HG02642 (cell line): ENCODE measurements around the gene GSDMA.

Experiments used
- ATAC-seq: cut with Tn5 transposase; IDR thresholded peaks from one replicate; pipeline ENCODE4 v1.9.1; 2021; ENCODE audit warnings: mild to moderate bottlenecking; ENCODE audit not compliant: unreplicated experiment, poor library complexity

GSDMA gene

DNA sequence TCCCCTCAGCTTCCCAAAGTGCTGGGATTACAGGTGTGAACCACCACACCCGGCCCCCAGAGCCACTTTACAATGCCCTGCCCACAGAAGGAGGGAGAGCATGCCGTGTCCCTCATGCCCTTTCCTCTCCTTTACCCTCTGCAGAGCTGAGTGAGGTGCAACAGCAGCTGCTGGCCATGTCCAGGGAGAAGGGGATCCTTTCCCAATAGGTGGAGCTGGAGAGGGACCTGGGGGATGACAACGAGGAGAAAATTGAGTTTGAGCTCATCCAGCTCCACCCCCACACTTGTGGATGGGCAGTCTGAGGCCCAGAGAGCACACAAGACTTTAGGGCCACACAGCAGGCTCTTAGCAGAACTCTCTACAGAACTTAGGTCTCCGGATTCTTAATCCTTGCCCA, 7.9 kb upstream of the GSDMA start:
- ATAC-seq, result no peak

DNA sequence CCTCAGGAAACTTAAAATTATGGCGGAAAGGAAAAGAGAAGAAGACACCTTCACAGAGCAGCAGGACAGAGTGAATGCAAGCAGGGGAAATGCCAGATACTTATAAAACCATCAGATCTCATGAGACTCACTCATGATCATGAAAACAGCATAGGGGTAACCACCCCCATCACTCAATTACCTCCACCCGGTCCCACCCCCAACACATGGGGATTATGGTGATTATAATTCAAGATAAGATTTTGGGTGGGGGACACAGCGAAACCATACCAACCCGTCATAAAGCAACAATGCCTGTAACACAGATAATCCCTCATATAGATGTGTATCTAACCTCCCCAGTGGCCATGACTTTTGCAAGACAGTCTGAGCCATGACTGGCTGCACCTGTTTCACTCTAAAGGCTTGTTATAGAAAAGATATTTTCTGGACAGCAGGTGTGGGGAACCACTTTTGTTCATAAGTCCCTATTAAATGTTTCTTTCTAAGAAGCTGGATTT, 7.0 kb upstream of the GSDMA start:
- ATAC-seq, result no peak

DNA sequence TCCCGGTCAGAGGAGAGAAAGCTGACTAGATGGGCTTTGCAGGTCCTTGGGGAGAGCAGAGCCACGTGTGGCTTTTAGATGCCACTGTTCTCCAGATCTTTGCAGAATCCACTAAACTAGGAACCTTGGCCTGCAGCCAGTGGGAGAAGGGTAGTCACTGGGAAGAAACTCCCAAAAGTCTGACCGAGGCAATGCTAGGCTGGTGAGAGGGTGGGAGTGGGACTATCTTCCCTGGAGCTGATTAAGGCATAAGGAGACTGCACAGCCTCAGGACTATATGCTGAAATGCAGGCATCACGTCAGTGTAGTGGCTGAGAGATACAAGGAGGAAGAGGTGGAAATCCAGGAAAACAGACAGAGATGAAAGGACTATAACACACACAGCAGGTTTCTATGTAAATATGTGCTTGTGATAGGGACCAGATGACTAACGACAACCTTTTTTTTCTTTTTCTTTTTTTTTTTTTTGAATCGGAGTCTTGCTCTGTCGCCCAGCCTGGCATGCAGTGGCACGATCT, 2.2 kb upstream of the GSDMA start:
- no peak for ATAC-seq

DNA sequence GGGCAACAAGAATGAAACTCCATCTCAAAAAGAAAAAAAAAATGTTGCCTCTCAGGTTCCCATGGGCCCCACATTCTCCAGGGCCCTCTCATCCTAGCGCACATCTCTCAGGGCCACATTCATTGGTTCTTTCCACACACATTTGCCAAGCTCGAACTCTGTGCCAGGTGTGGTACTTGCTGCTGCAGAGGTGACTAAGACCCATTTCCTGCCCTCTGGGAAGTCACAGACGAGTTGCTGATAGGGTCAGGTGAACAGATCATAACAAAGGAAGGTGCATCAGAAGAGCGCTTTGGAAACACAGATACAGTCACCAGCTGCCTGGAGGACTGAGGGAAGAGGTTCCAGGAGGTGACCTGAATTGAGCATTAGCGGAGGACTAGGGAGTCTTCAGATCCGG, 1.0 kb downstream of the GSDMA start:
- ATAC-seq, result no peak

DNA sequence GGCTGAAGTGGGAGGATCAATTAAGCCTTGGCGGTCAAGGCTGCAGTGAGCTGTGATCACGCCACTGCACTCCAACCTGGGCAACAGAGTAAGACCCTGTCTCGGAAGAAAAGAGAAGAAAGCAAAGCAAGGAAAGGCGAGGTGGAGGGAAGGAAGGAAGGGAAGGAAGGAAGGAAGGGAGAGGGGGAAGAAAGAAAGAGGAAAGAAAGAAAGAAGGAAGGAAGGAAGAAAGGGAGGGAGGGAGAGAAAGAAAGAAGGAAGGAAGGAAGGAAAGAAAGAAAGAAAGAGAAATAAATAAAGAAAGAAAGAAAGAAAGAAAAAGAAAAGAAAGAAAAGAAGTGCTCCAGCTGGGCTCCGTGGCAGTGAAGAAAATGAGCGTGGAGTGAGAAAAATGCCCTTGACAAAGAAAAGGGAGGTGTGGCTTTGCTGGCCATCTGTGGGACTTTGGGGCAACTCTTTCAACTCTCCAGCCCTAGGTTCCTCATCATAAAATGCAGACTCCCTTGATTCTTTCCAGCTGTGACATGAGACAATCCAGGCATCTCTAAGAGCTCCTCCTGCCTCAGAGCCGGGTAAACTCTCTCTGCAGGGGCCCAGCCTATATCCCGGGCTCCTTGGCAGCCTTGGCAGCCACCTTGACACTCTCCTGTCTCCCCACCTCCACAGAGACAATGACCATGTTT, 2.4 kb downstream of the GSDMA start:
- no peak for ATAC-seq

DNA sequence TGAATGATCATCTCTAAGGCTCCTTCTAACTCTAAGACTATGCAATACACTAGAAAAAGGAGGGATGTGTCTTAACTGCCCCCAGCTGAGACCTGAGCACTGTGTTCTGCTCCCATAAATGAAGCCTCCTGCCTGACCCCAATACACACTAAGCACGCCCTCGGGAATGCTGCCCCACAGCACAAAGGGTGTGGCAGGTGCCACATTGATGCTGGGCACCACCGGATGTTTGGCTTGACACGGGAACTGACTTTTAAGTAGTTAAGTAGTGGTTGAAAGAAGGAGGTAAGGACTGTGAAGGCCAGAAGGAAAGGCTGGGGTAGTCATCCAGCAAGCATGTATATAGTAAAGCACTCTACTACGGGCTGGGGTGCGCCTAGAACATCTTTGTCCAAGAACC, 4.0 kb downstream of the GSDMA start:
- ATAC-seq, result no peak

DNA sequence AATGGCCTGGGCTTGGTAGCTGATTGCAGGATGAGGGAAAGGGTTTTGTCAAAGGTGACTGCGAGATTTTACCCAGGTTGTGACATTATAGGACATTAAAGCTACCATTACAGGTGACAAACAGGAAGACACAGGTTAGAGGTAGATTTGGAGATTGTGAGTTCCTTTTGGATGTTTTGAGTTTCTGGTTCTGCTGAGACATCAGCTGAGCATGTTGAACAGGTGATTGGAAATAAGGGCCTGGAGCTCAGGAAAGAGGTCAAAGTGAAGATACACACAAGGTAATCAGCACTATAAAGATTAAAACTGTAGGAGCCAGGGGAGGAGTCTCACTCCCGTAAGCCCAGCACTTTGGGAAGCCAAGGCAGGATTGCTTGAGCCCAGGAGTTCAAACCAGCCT, 6.0 kb downstream of the GSDMA start:
- ATAC-seq, result no peak

DNA sequence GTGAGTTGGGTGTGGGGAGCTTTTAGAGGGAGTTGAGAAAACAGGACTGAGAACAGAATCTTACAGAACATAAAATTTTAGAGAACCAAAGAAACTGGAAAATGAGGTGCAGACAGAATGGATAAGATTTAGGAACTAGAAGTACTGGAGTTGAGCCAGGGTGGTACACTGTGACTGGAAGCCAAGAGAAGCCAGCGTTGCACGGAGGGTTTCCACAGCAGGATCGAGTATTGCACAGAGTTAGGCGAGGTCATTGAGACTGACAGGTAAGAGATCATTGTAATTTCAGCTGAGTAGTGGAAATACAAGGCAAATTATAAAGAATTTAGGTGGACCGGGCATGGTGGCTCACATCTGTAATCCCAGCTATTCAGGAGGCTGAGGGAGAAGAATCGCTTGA, 6.6 kb downstream of the GSDMA start:
- ATAC-seq, result no peak

DNA sequence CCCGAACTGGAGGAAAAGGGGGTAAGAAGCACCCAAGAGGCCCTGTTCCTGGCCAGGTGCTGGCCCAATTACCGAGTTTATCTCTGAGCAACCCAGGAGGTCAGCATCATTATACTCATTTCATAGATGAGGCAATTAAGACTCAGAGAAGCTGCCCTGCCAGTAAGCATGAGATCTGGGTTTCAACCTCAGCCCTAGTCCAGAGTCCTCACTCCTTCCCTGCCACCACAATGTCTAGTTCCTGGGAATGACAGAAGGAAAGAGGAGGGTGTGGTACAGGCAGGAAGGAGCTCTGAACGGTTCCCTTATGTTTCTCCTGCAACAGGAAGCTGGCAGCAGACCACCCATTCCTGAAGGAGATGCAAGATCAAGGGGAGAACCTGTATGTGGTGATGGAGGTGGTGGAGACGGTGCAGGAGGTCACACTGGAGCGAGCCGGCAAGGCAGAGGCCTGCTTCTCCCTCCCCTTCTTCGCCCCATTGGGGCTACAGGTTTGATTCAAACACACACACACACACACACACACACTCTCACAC, 7.4 kb downstream of the GSDMA start:
- ATAC-seq, result no peak

DNA sequence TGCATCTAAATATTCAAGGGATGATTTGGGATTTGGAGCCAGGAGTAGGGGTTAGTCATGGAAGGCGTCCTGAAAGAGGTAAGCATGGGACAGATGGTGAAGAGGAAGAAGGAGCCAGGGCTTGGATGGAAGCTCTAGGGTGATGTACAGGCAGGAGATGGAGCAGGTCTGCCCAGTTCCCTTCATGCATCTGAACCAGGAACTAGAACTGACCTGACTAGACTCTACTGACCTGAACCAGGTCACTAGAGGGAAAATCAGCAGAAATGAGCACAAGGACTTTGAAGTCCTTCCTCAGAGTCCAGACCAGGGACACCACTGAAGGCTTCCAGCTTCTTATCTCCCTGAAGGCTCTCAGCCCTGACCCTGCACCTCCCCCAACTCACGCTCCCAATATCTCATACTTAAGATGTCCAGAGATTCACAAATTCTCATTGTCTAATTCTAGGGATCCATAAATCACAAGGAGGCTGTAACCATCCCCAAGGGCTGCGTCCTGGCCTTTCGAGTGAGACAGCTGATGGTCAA, 8.3 kb downstream of the GSDMA start:
- no peak for ATAC-seq

DNA sequence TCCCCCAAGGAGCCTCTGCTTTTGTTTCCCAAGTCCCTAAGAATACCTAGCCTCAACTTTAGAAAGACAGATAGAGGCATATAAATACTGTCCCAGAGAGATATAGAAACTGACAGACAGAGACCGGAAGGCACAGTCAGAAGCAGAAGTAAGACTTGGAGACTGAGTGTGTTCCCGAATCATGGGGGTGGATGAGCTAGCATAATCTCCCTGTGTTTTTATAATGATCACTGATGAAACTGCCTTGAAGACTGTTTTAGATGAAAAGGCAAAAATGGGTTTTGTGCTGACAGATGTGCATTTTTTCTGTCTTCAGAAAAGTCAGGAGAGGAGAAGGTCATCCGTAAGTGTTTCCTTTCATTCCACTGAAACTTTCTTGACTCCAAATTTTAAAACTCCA, 9.5 kb downstream of the GSDMA start:
- no peak for ATAC-seq

DNA sequence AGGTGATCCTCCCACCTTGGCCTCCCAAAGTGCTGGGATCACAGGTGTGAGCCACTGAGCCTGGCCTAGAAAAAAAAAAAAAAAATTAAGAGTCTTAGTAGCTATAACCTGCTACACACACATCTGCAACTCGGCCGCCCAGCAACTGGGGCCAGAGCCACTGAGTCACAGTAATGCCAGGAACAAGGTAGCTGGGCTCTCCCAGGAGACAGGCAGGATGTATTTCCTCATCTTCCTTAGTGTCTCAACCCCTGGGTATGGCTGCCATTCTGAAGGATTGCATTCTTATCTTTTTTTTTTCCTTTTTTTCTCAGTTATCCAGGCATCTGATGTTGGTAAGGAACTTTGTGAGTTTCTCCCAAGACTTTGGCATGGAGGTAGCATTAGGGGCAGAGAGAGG, 10.7 kb downstream of the GSDMA start:
- ATAC-seq, result no peak

DNA sequence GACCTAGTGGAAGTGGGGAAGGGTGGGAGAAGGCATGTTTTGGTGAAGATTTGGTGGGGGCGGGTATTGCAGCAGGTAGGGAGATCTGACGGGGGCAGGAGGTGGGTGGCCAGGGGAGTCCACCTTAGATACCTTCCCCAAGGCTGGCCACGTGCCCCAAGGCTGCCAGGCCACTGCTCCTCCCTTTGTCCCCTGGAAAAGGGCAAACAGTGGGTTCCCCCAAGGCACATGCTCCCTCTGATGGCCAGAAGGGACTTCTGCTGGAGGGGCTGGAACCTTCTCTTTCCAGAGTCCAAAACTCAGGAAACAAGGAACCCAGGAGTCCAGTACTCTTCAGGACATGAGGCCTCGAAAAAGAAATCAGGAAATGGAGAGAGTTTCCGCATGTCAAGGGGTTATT, 11.6 kb downstream of the GSDMA start:
- no peak for ATAC-seq

DNA sequence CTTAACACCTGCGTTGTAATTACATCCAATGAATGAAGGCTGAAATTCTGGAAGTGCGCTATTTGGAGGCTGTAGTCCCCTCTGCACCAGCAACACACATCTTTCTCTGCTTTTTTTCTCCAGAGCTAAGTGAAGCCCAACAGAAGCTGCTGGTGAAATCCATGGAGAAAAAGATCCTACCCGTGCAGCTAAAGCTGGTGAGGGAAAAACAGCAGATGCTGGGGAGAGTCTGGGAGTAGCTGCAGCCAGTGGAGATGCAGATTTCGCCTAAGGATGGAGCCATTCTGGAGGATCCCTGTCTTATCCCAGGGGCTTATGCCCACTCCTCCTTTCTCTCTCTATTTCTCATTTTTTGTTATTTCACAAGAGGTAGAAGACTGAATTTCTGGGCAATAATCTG, 13.0 kb downstream of the GSDMA start:
- ATAC-seq, result no peak

DNA sequence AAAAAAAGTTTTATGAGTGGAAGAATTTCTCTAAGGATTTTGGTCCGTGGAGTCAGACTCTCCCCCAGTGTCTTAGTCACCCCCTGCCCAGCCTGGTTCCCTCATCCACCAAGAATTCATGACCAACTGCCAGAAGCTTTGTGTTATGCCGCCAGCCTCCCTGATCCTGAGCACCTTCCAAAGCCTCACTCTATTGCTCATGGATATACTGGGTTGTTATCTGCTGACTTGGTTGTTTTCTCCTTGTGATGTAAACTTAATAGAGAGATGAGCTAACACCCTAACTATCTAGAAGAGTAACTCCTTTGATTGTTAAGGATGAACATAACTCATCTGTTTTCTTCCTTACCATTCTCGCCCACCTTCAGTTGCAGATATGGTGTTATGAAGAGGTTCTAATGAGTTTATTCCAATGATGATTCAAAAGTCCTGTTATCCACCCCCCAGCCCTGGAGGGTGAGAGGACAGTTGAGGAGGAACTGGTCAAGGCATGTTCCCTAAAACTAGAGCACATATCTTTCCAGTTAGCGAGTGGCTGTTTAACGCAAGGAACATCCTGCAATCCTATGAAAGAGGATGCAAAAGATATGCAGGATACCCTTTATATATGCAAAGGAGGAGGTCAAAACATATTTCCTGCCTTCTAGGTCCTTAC, 16.3 kb downstream of the GSDMA start:
- ATAC-seq, result no peak

DNA sequence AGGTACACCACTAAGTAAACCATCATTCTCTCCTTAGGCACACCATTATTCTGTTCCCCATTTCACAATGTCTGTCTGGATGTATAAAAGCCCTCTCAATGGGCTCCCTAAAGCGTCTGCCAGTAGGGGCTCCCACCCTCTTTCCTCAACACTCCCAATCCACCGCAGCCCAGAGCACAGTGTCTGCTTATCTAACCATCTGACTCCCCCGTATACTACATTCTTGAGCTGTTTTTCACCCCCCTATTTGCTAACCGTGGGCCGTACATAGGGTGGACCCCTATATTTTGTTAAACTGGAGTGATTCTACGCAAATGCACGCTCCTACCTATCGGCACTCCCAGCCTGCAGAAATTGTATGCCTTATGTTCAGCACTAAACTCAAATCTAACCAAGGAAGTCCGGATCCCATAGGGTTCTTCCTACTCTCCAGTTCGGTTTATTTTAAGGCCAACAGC, 17.1 kb downstream of the GSDMA start:
- peak; percentile 21 for ATAC-seq

DNA sequence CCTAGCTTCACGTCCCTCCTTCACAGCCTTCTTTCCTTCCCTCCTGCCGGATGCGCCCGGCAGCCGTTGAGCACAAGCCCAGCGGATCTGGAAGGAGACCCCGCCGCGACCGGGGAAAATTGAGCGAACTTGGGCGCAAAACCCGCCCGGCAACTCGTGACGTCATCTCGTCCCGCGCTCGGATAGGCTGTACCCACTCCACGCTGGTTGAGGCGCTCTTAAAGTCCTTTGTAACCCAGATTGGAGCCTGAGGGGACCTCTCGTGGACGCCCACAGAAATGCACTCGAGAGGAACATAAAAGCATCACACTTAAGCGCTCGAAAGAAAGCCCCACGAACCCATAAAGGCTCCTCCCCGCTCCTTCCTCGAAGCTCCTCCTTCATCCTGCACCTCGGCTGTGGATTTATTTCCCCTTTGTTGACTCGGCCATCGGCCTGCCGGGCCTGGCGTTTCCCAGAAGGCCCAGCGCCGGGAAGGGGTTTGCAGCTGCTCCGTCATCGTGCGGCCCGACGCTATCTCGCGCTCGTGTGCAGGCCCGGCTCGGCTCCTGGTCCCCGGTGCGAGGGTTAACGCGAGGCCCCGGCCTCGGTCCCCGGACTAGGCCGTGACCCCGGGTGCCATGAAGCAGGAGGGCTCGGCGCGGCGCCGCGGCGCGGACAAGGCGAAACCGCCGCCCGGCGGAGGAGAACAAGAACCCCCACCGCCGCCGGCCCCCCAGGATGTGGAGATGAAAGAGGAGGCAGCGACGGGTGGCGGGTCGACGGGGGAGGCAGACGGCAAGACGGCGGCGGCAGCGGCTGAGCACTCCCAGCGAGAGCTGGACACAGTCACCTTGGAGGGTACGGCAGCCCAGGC, 17.8 kb downstream of the GSDMA start, which contains the start of gene PSMD3:
TSS of gene PSMD3 (plus strand) at position 457 of the 856 bp plus-strand sequence. CDS start at position 621, 164 bp downstream.
- ATAC-seq, result peak; percentile 91

DNA sequence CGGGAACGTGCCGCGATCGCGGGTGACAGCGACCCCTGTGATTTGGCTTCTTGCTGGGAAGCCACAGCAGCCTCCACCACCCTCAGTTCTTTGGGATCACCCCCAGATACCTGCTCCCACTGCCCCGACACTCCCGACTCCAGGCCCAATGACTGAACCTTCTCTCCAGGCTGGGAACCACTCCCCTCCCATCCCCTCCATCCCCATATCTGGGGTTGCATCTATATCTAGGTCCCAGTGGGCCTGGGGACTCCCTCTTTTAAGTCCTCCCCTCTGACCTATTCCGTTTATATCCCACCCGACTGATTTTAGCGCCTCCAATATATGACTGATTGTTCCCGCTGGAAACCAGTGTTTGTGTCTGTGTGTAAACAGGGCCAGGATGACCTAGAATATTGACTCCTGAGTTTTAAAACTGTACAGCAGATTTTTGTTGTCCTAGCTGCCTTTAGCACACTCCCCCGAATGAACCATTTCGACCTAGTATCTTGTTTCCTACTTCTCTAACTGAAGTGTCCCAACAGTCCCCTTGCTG, 18.5 kb downstream of the GSDMA start:
- no peak for ATAC-seq

DNA sequence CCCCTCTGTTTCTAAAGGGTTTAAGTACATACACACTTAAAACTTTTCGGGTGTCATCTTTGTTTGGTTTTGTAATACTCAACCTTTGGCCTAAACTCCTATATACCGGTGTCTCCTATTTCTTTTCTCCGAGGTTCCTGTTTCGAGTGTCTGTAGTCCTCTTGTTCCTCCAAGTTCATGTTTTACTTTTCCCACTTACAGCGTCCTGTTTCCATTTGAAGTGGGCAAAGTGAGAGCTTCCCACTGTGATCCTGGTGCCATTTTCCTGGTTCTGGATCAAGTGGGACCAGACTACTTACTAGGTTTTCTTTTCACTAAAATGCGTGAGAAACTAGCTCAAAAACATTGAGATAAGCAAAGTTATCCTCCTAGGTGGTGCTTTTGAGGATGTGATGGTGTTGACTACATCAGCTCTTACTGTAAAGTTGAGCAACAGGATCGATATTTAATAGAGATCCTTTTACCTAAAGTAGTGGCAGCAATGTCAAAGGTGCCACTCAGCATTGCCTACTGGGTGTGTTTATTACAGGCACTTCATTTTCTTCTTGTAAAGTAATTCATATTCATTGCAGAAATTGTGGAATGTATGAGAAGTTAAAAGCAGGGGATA, 19.1 kb downstream of the GSDMA start:
- ATAC-seq, result no peak
